Upper lobe of left lung (tissue), 6 donors: ENCODE measurements around the gene PDK2. TPM values are rescaled to one million over a fixed set of nuclear protein-coding genes. Genes with fewer than 3 reads are reported as not detected.
A peak's percentile ranks its signal among the peaks of the same experiment; 100 is the strongest.

Experiments used
- ATAC-seq, 2 donors: fragments of 200-7000 bp; cut with Tn5 transposase; one replicate each; pipeline ENCODE4 v1.9.1; 2022; ENCODE audit warnings: mild to moderate bottlenecking in 2 of 2, moderate library complexity in 2 of 2; ENCODE audit not compliant: low FRiP score in 2 of 2
- DNase-seq, 2 donors: peaks; one replicate each; pipeline ENCODE4 v3.0.0-alpha.2; 2019 to 2020
- H3K27ac ChIP-seq, 4 donors: fragments of 200-600 bp; sonication (generic); one replicate each; pipeline ENCODE4 v1.5.1; 2016 to 2019
- H3K27me3 ChIP-seq, 4 donors: fragments of 200-600 bp; sonication (generic); one replicate each; pipeline ENCODE4 v1.5.1; 2017 to 2019
- H3K36me3 ChIP-seq, 4 donors: fragments of 200-600 bp; sonication (generic); one replicate each; pipeline ENCODE4 v1.5.1; 2016 to 2019
- H3K4me1 ChIP-seq, 4 donors: fragments of 200-600 bp; sonication (generic); one replicate each; pipeline ENCODE4 v1.5.1; 2018 to 2019
- H3K4me3 ChIP-seq, 4 donors: fragments of 200-600 bp; sonication (generic); one replicate each; pipeline ENCODE4 v1.5.1; 2017 to 2019; ENCODE audit warnings: mild to moderate bottlenecking in 2 of 4, moderate library complexity in 1 of 4
- H3K9me3 ChIP-seq, 4 donors: fragments of 200-600 bp; sonication (generic); one replicate each; pipeline ENCODE4 v1.5.1; 2018 to 2019
- CTCF ChIP-seq, 6 experiments: fragments of 450-650 bp in 4 of 6; fragments of 200-600 bp in 2 of 6; sonication (generic) in 2 of 6; IDR thresholded peaks; one replicate each; pipeline ENCODE4 v1.5.1; 2016 to 2019; ENCODE audit warnings: antibody characterized with exemption in 6 of 6
- EP300 ChIP-seq, 4 donors: sonication (generic); formaldehyde crosslinking; IDR thresholded peaks; one replicate each; pipeline ENCODE4 v1.5.1; 2017; ENCODE audit warnings: antibody characterized with exemption in 4 of 4, control low read depth in 2 of 4
- POLR2A ChIP-seq, 4 donors: fragments of 450-650 bp; IDR thresholded peaks; one replicate each; pipeline ENCODE4 v1.5.1; 2016 to 2017; ENCODE audit warnings: antibody characterized with exemption in 4 of 4, mild to moderate bottlenecking in 2 of 4
- POLR2AphosphoS5 ChIP-seq, 2 donors: sonication (generic); formaldehyde crosslinking; IDR thresholded peaks; one replicate each; pipeline ENCODE4 v1.5.1; 2017; ENCODE audit warnings: antibody characterized with exemption in 2 of 2
- WGBS, 2 donors: methylation state at CpG; one replicate each; pipeline ENCODE4 v1.1.5; 2017 to 2018; 5-methylcytosine and 5-hydroxymethylcytosine counted together
- total RNA-seq, 6 donors: library from RNA; depleted of rRNA in 4 of 6; stranded (reverse); fragments of >200 nt in 4 of 6; gene quantifications; one replicate each; pipeline versions ENCODE4 v1.1.0 to v1.2.1, GENCODE V29; 2016 to 2021
- donor health status: DM: no; HTN: no; CAD: no; lungs with moderate emphysema.
- donor health status: DM: no; HTN: yes; CAD: no; lungs with severe emphysema.

Gene PDK2
- total RNA-seq, 6 donors from 2014 or later = 15.7 to 80.7 (median 34.9) TPM

GRCh38 chr17:50109785-50110184 is 14.6 kb downstream of the PDK2 start:
- no peak overlapping the region for H3K27ac ChIP-seq
- no peaks in the 10 kb centered on the region for H3K27me3 ChIP-seq
- 89 to 95% methylated on average over 8 to 11 of the region's 19 CpGs for WGBS, 2 donors
- no peaks in the 10 kb centered on the region for H3K9me3 ChIP-seq
- ATAC-seq (no peak), DNase-seq (peak in 1 of 2 donors; percentile 76)
- H3K36me3 ChIP-seq = peaks cover 9 to 56% (median 31%) of the 10 kb centered on the region in 4 donors
- H3K4me1 ChIP-seq = peaks cover 9 to 21% (median 16%) of the 10 kb centered on the region in 4 donors
- no peak overlapping the region for H3K4me3 ChIP-seq
- no peak for TF ChIP-seq CTCF (IDR thresholded peaks at IDR 0.05)
- TF ChIP-seq POLR2AphosphoS5 (IDR thresholded peaks at IDR 0.05) = no peak
- no peak for TF ChIP-seq POLR2A (IDR thresholded peaks at IDR 0.05)
- TF ChIP-seq EP300 (IDR thresholded peaks at IDR 0.05) = no peak

- TF ChIP-seq POLR2AphosphoS5 (IDR thresholded peaks at IDR 0.05) (no peak), EP300 (IDR thresholded peaks at IDR 0.05) (no peak), POLR2A (IDR thresholded peaks at IDR 0.05) (no peak)
- H3K36me3 ChIP-seq = peaks cover 9 to 46% (median 28%) of the 10 kb centered on the region in 4 donors
- DNase-seq (peak in 1 of 2 donors; percentile 77), ATAC-seq (peak in 1 of 2 donors; percentile 17)
- peaks cover 0 to 3% (median 0%) of the 10 kb centered on the region in 4 donors for H3K27me3 ChIP-seq
- H3K4me3 ChIP-seq = no peak overlapping the region
- peak overlapping the region in 3 of 4 donors; percentile 65 to 86 (median 82) for H3K27ac ChIP-seq
- H3K9me3 ChIP-seq = no peaks in the 10 kb centered on the region
- 76 to 85% methylated on average over 9 to 19 of the region's 19 CpGs for WGBS, 2 donors
- H3K4me1 ChIP-seq = peaks cover 9 to 25% (median 16%) of the 10 kb centered on the region in 4 donors
These were observed 15.6 kb downstream of the PDK2 start for GRCh38 chr17:50110591-50111349.

GRCh38 chr17:50111673-50112655 is 16.8 kb downstream of the PDK2 start:
- DNase-seq = peak in 1 of 2 donors; percentile 64
- WGBS, 2 donors = 63 to 68% methylated on average over 8 to 13 of the region's 14 CpGs
- peak in 1 of 2 donors; percentile 10 for ATAC-seq
- H3K27ac ChIP-seq = peak overlapping the region; percentile 30 to 86 (median 74)
- no peak overlapping the region for H3K4me3 ChIP-seq
- H3K36me3 ChIP-seq = peaks cover 9 to 35% (median 20%) of the 10 kb centered on the region in 4 donors
- TF ChIP-seq POLR2A (IDR thresholded peaks at IDR 0.05) = no peak
- no peak for TF ChIP-seq CTCF (IDR thresholded peaks at IDR 0.05)
- no peak for TF ChIP-seq POLR2AphosphoS5 (IDR thresholded peaks at IDR 0.05)
- TF ChIP-seq EP300 (IDR thresholded peaks at IDR 0.05) = no peak
- H3K27me3 ChIP-seq = peaks cover 0 to 5% (median 0%) of the 10 kb centered on the region in 4 donors
- H3K4me1 ChIP-seq = peaks cover 9 to 28% (median 16%) of the 10 kb centered on the region in 4 donors
- H3K9me3 ChIP-seq = no peaks in the 10 kb centered on the region

GRCh38 chr17:50112694-50113093 is 17.5 kb downstream of the PDK2 start:
- 63 to 91% methylated on average over 13 to 17 of the region's 17 CpGs for WGBS, 2 donors
- no peaks in the 10 kb centered on the region for H3K9me3 ChIP-seq
- TF ChIP-seq CTCF (IDR thresholded peaks at IDR 0.05) (no peak), POLR2A (IDR thresholded peaks at IDR 0.05) (no peak), EP300 (IDR thresholded peaks at IDR 0.05) (no peak), POLR2AphosphoS5 (IDR thresholded peaks at IDR 0.05) (no peak)
- H3K4me1 ChIP-seq = peaks cover 9 to 35% (median 23%) of the 10 kb centered on the region in 4 donors
- no peak for ATAC-seq
- peak in 1 of 2 donors; percentile 77 for DNase-seq
- H3K27ac ChIP-seq = peak overlapping the region; percentile 30 to 86 (median 74)
- peaks cover 7 to 27% (median 16%) of the 10 kb centered on the region in 4 donors for H3K36me3 ChIP-seq
- peaks cover 0 to 8% (median 0%) of the 10 kb centered on the region in 4 donors for H3K27me3 ChIP-seq
- no peak overlapping the region for H3K4me3 ChIP-seq
